ENCODE measurements around the gene GOLGA1. TPM values are rescaled to one million over a fixed set of nuclear protein-coding genes. Genes with fewer than 3 reads are reported as not detected.
A peak's percentile ranks its signal among the peaks of the same experiment; 100 is the strongest.

GOLGA1 gene
- total RNA-seq, 4 donors from 2014 or later = 23.5 to 44.4 (median 28.4) TPM

- Histone ChIP-seq H3K9me3 (no peaks in the 10 kb centered on the region), H3K27me3 (no peaks in the 10 kb centered on the region), H3K4me1 (peaks cover 0 to 57% (median 33%) of the 10 kb centered on the region in 4 donors), H3K27ac (peak overlapping the region; percentile 83 to 97 (median 93)), H3K4me3 (peak overlapping the region; percentile 66 to 99 (median 88)), H3K36me3 (peaks cover 0 to 10% (median 0%) of the 10 kb centered on the region in 3 donors)
- TF ChIP-seq CTCF (IDR thresholded peaks at IDR 0.05) (peak in 1 of 5 experiments; percentile 28), EP300 (IDR thresholded peaks at IDR 0.05) (peak; percentile 52 to 94), POLR2A (IDR thresholded peaks at IDR 0.05) (peak; percentile 90 to 95)
- WGBS, 2 donors = 0 to 1% methylated on average over 50 to 98 of the region's 101 CpGs
- DNase-seq (ENCODE audit: low spot score in 2 of 2) = peak; percentile 67 to 68
These were observed 72.1 kb downstream of the GOLGA1 start for GRCh38 chr9:124868511-124869465.

GRCh38 chr9:124863371-124863871 is 77.5 kb downstream of the GOLGA1 start:
- H3K4me3 ChIP-seq = no peak overlapping the region
- peaks cover 0 to 24% (median 8%) of the 10 kb centered on the region in 3 donors for H3K36me3 ChIP-seq
- no peak for DNase-seq (ENCODE audit: low spot score in 2 of 2)
- TF ChIP-seq EP300 (IDR thresholded peaks at IDR 0.05) (no peak), CTCF (IDR thresholded peaks at IDR 0.05) (no peak), POLR2A (IDR thresholded peaks at IDR 0.05) (no peak)
- 66 to 74% methylated on average over 7 of the region's 7 CpGs for WGBS, 2 donors
- peaks cover 0 to 50% (median 24%) of the 10 kb centered on the region in 4 donors for H3K4me1 ChIP-seq
- peak overlapping the region in 2 of 4 donors; percentile 13 to 89 for H3K27ac ChIP-seq
- H3K9me3 ChIP-seq = no peaks in the 10 kb centered on the region
- no peaks in the 10 kb centered on the region for H3K27me3 ChIP-seq

- 0% methylated on average over 26 to 43 of the region's 92 CpGs for WGBS, 2 donors
- Histone ChIP-seq H3K4me1 (peaks cover 0 to 38% (median 17%) of the 10 kb centered on the region in 4 donors), H3K9me3 (no peaks in the 10 kb centered on the region), H3K4me3 (peak within 1 kb of the TSS; percentile 77 to 99 (median 92)), H3K27ac (peak within 1 kb of the TSS; percentile 76 to 94 (median 86)), H3K36me3 (peaks cover 0 to 42% (median 8%) of the 10 kb centered on the region in 3 donors), H3K27me3 (no peaks in the 10 kb centered on the region)
- peak in 2 of 5 experiments; percentile 14 to 36 for TF ChIP-seq CTCF (IDR thresholded peaks at IDR 0.05)
- TF ChIP-seq EP300 (IDR thresholded peaks at IDR 0.05) = peak; percentile 80 to 98
- TF ChIP-seq POLR2A (IDR thresholded peaks at IDR 0.05) = peak; percentile 75 to 91
- peak; percentile 90 to 92 for DNase-seq (ENCODE audit: low spot score in 2 of 2)
These were observed 79.3 kb downstream of the GOLGA1 start, which contains the start of the genes ARPC5L and RPL35 for GRCh38 chr9:124861342-124862229. TSS of gene ARPC5L (plus strand) at chr9:124862130. CDS start at chr9:124869291, 7,161 bp downstream. TSS of gene RPL35 (minus strand) at chr9:124861957. CDS start at chr9:124861912, 45 bp downstream.

GRCh38 chr9:124860582-124861341 is 80.1 kb downstream of the GOLGA1 start:
- Histone ChIP-seq H3K27me3 (no peaks in the 10 kb centered on the region), H3K27ac (peak overlapping the region; percentile 76 to 94 (median 86)), H3K9me3 (no peaks in the 10 kb centered on the region), H3K4me1 (peaks cover 0 to 38% (median 17%) of the 10 kb centered on the region in 4 donors), H3K4me3 (peak overlapping the region; percentile 77 to 99 (median 92)), H3K36me3 (peaks cover 0 to 50% (median 8%) of the 10 kb centered on the region in 3 donors)
- TF ChIP-seq EP300 (IDR thresholded peaks at IDR 0.05) (no peak), POLR2A (IDR thresholded peaks at IDR 0.05) (no peak), CTCF (IDR thresholded peaks at IDR 0.05) (no peak)
- 10 to 13% methylated on average over 12 of the region's 12 CpGs for WGBS, 2 donors
- DNase-seq (ENCODE audit: low spot score in 2 of 2) = no peak
